Testis (tissue), 3 donors: ENCODE results near the gene FKBP1B. TPM values are rescaled to one million over a fixed set of nuclear protein-coding genes. Genes with fewer than 3 reads are reported as not detected.
"Not testable (repeated sequence)": the region's sequence is repeated elsewhere in the genome, so short reads cannot be mapped to it uniquely, and the experiment has no call there.

Experiments used
- DNase-seq: peaks from one replicate; pipeline ENCODE4 v3.0.0-alpha.2; 2019
- H3K27ac ChIP-seq, 2 donors: fragments of 200-600 bp; sonication (generic); one replicate each; pipeline ENCODE4 v1.5.1; 2019
- H3K27me3 ChIP-seq: fragments of 200-600 bp; sonication (generic); one replicate; pipeline ENCODE4 v1.5.1; 2019
- H3K36me3 ChIP-seq: fragments of 200-600 bp; sonication (generic); one replicate; pipeline ENCODE4 v1.5.1; 2017; ENCODE audit warnings: low read depth; ENCODE audit errors: missing control alignments
- H3K4me1 ChIP-seq: fragments of 200-600 bp; sonication (generic); one replicate; pipeline ENCODE4 v1.5.1; 2019
- H3K4me3 ChIP-seq, 2 donors: fragments of 200-600 bp; sonication (generic); one replicate each; pipeline ENCODE4 v1.5.1; 2017 to 2019
- H3K9me3 ChIP-seq: fragments of 200-600 bp; sonication (generic); one replicate; pipeline ENCODE4 v1.5.1; 2017
- CTCF ChIP-seq, 3 experiments: fragments of 450-650 bp in 2 of 3; fragments of 200-600 bp in 1 of 3; sonication (generic) in 1 of 3; IDR thresholded peaks; one replicate each; pipeline ENCODE4 v1.5.1; 2016 to 2019; ENCODE audit warnings: antibody characterized with exemption in 3 of 3, mild to moderate bottlenecking in 2 of 3, moderate library complexity in 1 of 3
- POLR2A ChIP-seq: fragments of 450-650 bp; IDR thresholded peaks from one replicate; pipeline ENCODE4 v1.6.1; 2017; ENCODE audit warnings: antibody characterized with exemption, mild to moderate bottlenecking, moderate library complexity
- WGBS, 2 donors: methylation state at CpG; one replicate each; pipeline ENCODE4 v1.1.5; 2018; 5-methylcytosine and 5-hydroxymethylcytosine counted together
- intact Hi-C: fragments of 100-400 bp; cut with DNase I; formaldehyde crosslinking; loops from one replicate; pipeline ENCODE4 v1.15.1; 2023; ENCODE audit warnings: low total_unique reads
- polyA plus RNA-seq: library from polyadenylated mRNA; stranded (reverse); fragments of 350-450 nt; fragmentation: Illumina TruSeq; extraction: RNeasy Lipid Tissue Mini Kit (QIAGEN cat#74804); gene quantifications from one replicate; pipeline ENCODE4 v1.2.3, GENCODE V29; 2014; ENCODE audit warnings: low read depth, low replicate concordance; ENCODE audit not compliant: insufficient read depth
- small RNA-seq, 2 donors: library from RNA; depleted of rRNA; stranded (forward); fragments of <200 nt; gene quantifications; one replicate each; pipeline ENCODE3, GENCODE V24; 2016
- total RNA-seq, 2 donors: library from RNA; depleted of rRNA; stranded (reverse); fragments of >200 nt; gene quantifications; one replicate each; pipeline ENCODE4 v1.2.3, GENCODE V29; 2016

Gene FKBP1B
- total and polyA plus RNA-seq, 3 donors from 2014 or later, result 2.7 to 3.6 (median 3.0) TPM

DNA sequence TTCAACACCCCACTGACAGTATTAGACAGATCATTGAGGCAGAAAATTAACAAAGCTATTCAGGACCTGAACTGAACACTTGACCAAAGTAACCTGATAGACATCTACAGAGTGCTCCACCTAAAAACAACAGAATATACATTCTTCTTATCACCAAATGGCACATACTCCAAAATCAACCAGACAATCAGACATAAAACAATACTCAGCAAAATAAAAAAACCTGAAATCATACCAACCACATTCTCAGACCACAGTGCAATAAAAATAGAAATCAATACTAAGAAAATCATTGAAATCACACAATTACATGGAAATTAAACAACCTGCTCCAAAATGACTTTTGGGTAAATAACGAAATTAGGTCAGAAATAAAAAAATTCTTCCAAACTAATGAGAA, 57.8 kb downstream of the FKBP1B start:
- intact Hi-C loops, result no loop called here
- 92 to 97% methylated on average over 1 of the region's 1 CpG for WGBS, 2 donors

DNA sequence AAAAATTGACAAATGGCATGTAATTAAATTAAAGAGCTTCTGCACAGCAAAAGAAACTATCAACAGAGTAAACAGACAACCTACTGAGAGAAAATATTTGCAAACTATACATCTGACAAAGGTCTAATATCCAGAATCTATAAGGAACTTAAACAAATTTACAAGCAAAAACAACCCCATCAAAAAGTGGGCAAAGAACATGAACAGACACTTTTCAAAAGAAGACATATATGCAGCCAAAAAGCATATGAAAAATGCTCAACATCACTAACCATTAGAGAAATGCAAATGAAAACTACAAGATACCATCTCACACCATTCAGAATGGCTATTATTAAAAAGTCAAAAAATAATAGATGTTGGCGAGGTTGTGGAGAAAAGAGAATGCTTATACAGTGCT, 59.9 kb downstream of the FKBP1B start:
- DNase-seq, H3K27ac ChIP-seq, H3K4me3 ChIP-seq, H3K36me3 ChIP-seq, H3K27me3 ChIP-seq, H3K9me3 ChIP-seq, H3K4me1 ChIP-seq, intact Hi-C loops: not testable (repeated sequence)
- WGBS, 2 donors, result 95 to 100% methylated on average over 1 of the region's 1 CpG

More for the DNA sequence above, 57.8 kb downstream of the FKBP1B start:
- H3K27ac ChIP-seq, result no peak overlapping the region
- no peak overlapping the region for H3K4me3 ChIP-seq
- no peaks in the 10 kb centered on the region for H3K4me1 ChIP-seq
- no peaks in the 10 kb centered on the region for H3K36me3 ChIP-seq
- DNase-seq, result no peak
- H3K27me3 ChIP-seq, result no peaks in the 10 kb centered on the region
- no peak for TF ChIP-seq POLR2A
- no peak for TF ChIP-seq CTCF (IDR thresholded peaks at IDR 0.05)
- no peaks in the 10 kb centered on the region for H3K9me3 ChIP-seq

- no peak for DNase-seq
- Histone ChIP-seq H3K36me3 (no peaks in the 10 kb centered on the region), H3K27me3 (no peaks in the 10 kb centered on the region), H3K4me1 (no peaks in the 10 kb centered on the region), H3K9me3 (no peaks in the 10 kb centered on the region), H3K27ac (no peak overlapping the region), H3K4me3 (no peak overlapping the region)
- TF ChIP-seq POLR2A, result no peak
- TF ChIP-seq CTCF (IDR thresholded peaks at IDR 0.05), result no peak
- intact Hi-C loops, result no loop called here
- 85 to 93% methylated on average over 7 of the region's 7 CpGs for WGBS, 2 donors
Observed at GRCh38 chr2:24110660-24111303, 61.2 kb downstream of the FKBP1B start.

GRCh38 chr2:24111407-24111901, 61.9 kb downstream of the FKBP1B start:
- no peaks in the 10 kb centered on the region for H3K27me3 ChIP-seq

More at GRCh38 chr2:24111407-24111901, 61.9 kb downstream of the FKBP1B start:
- TF ChIP-seq POLR2A, result no peak
- TF ChIP-seq CTCF (IDR thresholded peaks at IDR 0.05), result no peak
- Histone ChIP-seq H3K4me3 (no peak overlapping the region), H3K9me3 (no peaks in the 10 kb centered on the region), H3K4me1 (no peaks in the 10 kb centered on the region), H3K36me3 (no peaks in the 10 kb centered on the region), H3K27ac (no peak overlapping the region)
- intact Hi-C loops, result no loop called here
- DNase-seq, result no peak
- 47 to 56% methylated on average over 2 of the region's 2 CpGs for WGBS, 2 donors

Small RNAs within 50 kb of the gene (small RNA-seq; reads per million reads assigned to genes)
- gene RNU6-370P, result 0 reads per million in 2 donors

Other genes starting within 250 kb of the FKBP1B start
- 10 to 100 TPM; 23.2 to 32.3 TPM for gene ATAD2B, start 122.6 kb upstream of the FKBP1B start, total RNA-seq
- gene ATAD2B, start 122.6 kb upstream of the FKBP1B start, polyA plus RNA-seq, result 11.7 TPM
- 10 to 100 TPM; 11.9 to 18.4 TPM for gene UBXN2A, start 109.3 kb upstream of the FKBP1B start, total RNA-seq
- gene UBXN2A, start 109.3 kb upstream of the FKBP1B start, polyA plus RNA-seq, result 9.4 TPM
- gene MFSD2B, start 39.7 kb upstream of the FKBP1B start, total RNA-seq, result under 1 TPM; 0.39 to 0.50 TPM
- 0.94 TPM for gene MFSD2B, start 39.7 kb upstream of the FKBP1B start, polyA plus RNA-seq
- gene WDCP, start 2.4 kb upstream of the FKBP1B start, total RNA-seq, result 10 to 100 TPM in 1 of 2 donors, 1 to 10 TPM in 1; 9.8 to 11.5 TPM
- 10.4 TPM for gene WDCP, start 2.4 kb upstream of the FKBP1B start, polyA plus RNA-seq
- 10 to 100 TPM; 69.3 to 87.4 TPM for gene SF3B6, start 26.6 kb downstream of the FKBP1B start, total RNA-seq
- 142 TPM for gene SF3B6, start 26.6 kb downstream of the FKBP1B start, polyA plus RNA-seq
- 10 to 100 TPM; 31.3 to 36.5 TPM for gene TP53I3, start 35.1 kb downstream of the FKBP1B start, total RNA-seq
- 70.4 TPM for gene TP53I3, start 35.1 kb downstream of the FKBP1B start, polyA plus RNA-seq
- 10 to 100 TPM; 39.8 to 62.8 TPM for gene PFN4, start 73.6 kb downstream of the FKBP1B start, total RNA-seq
- 248 TPM for gene PFN4, start 73.6 kb downstream of the FKBP1B start, polyA plus RNA-seq
- 10 to 100 TPM; 45.3 to 56.2 TPM for gene FAM228B, start 73.7 kb downstream of the FKBP1B start, total RNA-seq
- gene FAM228B, start 73.7 kb downstream of the FKBP1B start, polyA plus RNA-seq, result 47.1 TPM
- gene FAM228A, start 125.3 kb downstream of the FKBP1B start, total RNA-seq, result 10 to 100 TPM; 29.7 to 33.4 TPM
- gene FAM228A, start 125.3 kb downstream of the FKBP1B start, polyA plus RNA-seq, result 72.4 TPM